H1 (cell line): ENCODE data around the gene GOLGA6B. TPM values are rescaled to one million over a fixed set of nuclear protein-coding genes. Genes with fewer than 3 reads are reported as not detected.
A peak's percentile ranks its signal among the peaks of the same experiment; 100 is the strongest.
"Not testable (repeated sequence)": the region's sequence is repeated elsewhere in the genome, so short reads cannot be mapped to it uniquely, and the experiment has no call there.

Experiments used
- CTCF ChIA-PET: fragments of 300-600 bp; sonication (Branson Sonifier 250); formaldehyde crosslinking; loops from one replicate; lab custom pipeline; 2021; ENCODE audit not compliant: partially characterized antibody; lab: Charles Lee
- POLR2A ChIA-PET: fragments of 300-600 bp; sonication (Branson Sonifier 250); formaldehyde crosslinking; loops from one replicate; lab custom pipeline; 2021; ENCODE audit warnings: inconsistent platforms; ENCODE audit not compliant: partially characterized antibody; lab: Charles Lee
- DNase-seq, 2 experiments: peaks; one replicate each; pipeline versions ENCODE4 v3.0.0 to v3.0.0-alpha.2; 2010 to 2022; ENCODE audit warnings: low spot score in 2 of 2, low read depth in 1 of 2, mixed read lengths in 1 of 2
- FAIRE-seq: peaks from 2 replicates; lab custom pipeline; 2011; peaks lifted over from hg19 to GRCh38; lab: Jason Lieb, UNC
- H2AFZ ChIP-seq: 2 replicates; pipeline ENCODE4 v1.8.1; 2012; ENCODE audit warnings: low read length, inconsistent platforms
- H2AK5ac ChIP-seq: 2 replicates; pipeline ENCODE4 v1.6.1; 2013; ENCODE audit warnings: low read depth, low read length
- H2BK120ac ChIP-seq: replicated peaks from 2 replicates; pipeline ENCODE3; 2013; ENCODE audit warnings: low read depth, low read length, inconsistent platforms
- H2BK12ac ChIP-seq: 2 replicates; pipeline ENCODE4 v1.6.1; 2013; ENCODE audit warnings: low read depth, low read length
- H2BK15ac ChIP-seq: 2 replicates; pipeline ENCODE4 v1.6.1; 2013; ENCODE audit warnings: low read length
- H2BK20ac ChIP-seq: 2 replicates; pipeline ENCODE4 v1.6.1; 2013; ENCODE audit warnings: low read length
- H2BK5ac ChIP-seq: 2 replicates; pipeline ENCODE4 v1.6.1; 2013; ENCODE audit warnings: low read depth, low read length
- H3K14ac ChIP-seq: 2 replicates; pipeline ENCODE4 v1.6.1; 2013; ENCODE audit warnings: inconsistent platforms; ENCODE audit not compliant: insufficient read length
- H3K18ac ChIP-seq: 2 replicates; pipeline ENCODE4 v1.6.1; 2013; ENCODE audit warnings: low read length; ENCODE audit errors: extremely low read depth
- H3K23ac ChIP-seq: 2 replicates; pipeline ENCODE4 v1.6.1; 2013; ENCODE audit warnings: inconsistent platforms; ENCODE audit not compliant: insufficient read length
- H3K23me2 ChIP-seq: 2 replicates; pipeline ENCODE4 v1.6.1; 2013; ENCODE audit warnings: low read depth, low read length
- H3K27ac ChIP-seq: 2 replicates; pipeline ENCODE4 v1.6.1; 2011; ENCODE audit warnings: low read depth, low read length, inconsistent platforms
- H3K27me3 ChIP-seq, 4 experiments: replicated peaks in 1 of 4; 1 replicate in 1 of 4; 2 replicates in 3 of 4; pipeline versions ENCODE4 v1.6.1 to v1.8.1; 2011 to 2013; ENCODE audit warnings: low read length in 3 of 4, mild to moderate bottlenecking in 3 of 4, inconsistent platforms in 2 of 4, mixed read lengths in 2 of 4, moderate library complexity in 1 of 4; ENCODE audit not compliant: control insufficient read depth in 3 of 4, insufficient read depth in 3 of 4; ENCODE audit errors: extremely low read depth in 1 of 4
- H3K36me3 ChIP-seq, 4 experiments: 2 replicates each; pipeline versions ENCODE4 v1.6.1 to v1.8.1; 2011 to 2013; ENCODE audit warnings: mild to moderate bottlenecking in 4 of 4, low read length in 3 of 4, moderate library complexity in 2 of 4, control low read depth in 1 of 4, inconsistent platforms in 1 of 4; ENCODE audit not compliant: insufficient read depth in 4 of 4, control insufficient read depth in 2 of 4
- H3K4ac ChIP-seq: replicated peaks from 2 replicates; pipeline ENCODE3; 2013; ENCODE audit warnings: low read length, low read depth, mixed read lengths, inconsistent platforms; ENCODE audit not compliant: insufficient read length
- H3K4me1 ChIP-seq, 4 experiments: replicated peaks in 1 of 4; 1 replicate in 1 of 4; 2 replicates in 3 of 4; pipeline versions ENCODE4 v1.6.1 to v1.8.1; 2011 to 2013; ENCODE audit warnings: low read length in 3 of 4, inconsistent platforms in 2 of 4, mixed read lengths in 1 of 4; ENCODE audit not compliant: insufficient read depth in 4 of 4, control insufficient read depth in 3 of 4
- H3K4me2 ChIP-seq, 2 experiments: 2 replicates each; pipeline versions ENCODE4 v1.6.1 to v1.8.1; 2011 to 2013; ENCODE audit warnings: low read depth in 2 of 2, low read length in 2 of 2, control low read depth in 1 of 2, inconsistent platforms in 1 of 2, mild to moderate bottlenecking in 1 of 2; ENCODE audit not compliant: insufficient read depth in 1 of 2
- H3K4me3 ChIP-seq, 4 experiments: fragments of 200-600, 300-600 bp in 1 of 4; sonication (generic), shearing (Covaris generic), sonication (Bioruptor Twin) in 1 of 4; 2 replicates each; pipeline versions ENCODE4 v1.5.1 to v1.8.1; 2011 to 2016; ENCODE audit warnings: low read length in 4 of 4, low read depth in 3 of 4, control low read depth in 2 of 4, inconsistent platforms in 2 of 4, mild to moderate bottlenecking in 2 of 4, mixed read lengths in 1 of 4, moderate library complexity in 1 of 4; ENCODE audit not compliant: insufficient read depth in 2 of 4; ENCODE audit errors: extremely low read depth in 1 of 4
- H3K56ac ChIP-seq: replicated peaks from 2 replicates; pipeline ENCODE3; 2013; ENCODE audit warnings: low read depth, mild to moderate bottlenecking, mixed read lengths, low read length, inconsistent platforms; ENCODE audit not compliant: insufficient read length
- H3K79me1 ChIP-seq: 2 replicates; pipeline ENCODE4 v1.6.1; 2013; ENCODE audit warnings: low read depth, low read length, control low read depth
- H3K79me2 ChIP-seq, 2 experiments: 2 replicates each; pipeline versions ENCODE4 v1.6.1 to v1.8.1; 2012 to 2013; ENCODE audit warnings: low read length in 2 of 2, mild to moderate bottlenecking in 2 of 2, inconsistent platforms in 1 of 2; ENCODE audit not compliant: insufficient read depth in 2 of 2, control insufficient read depth in 1 of 2
- H3K9ac ChIP-seq, 4 experiments: replicated peaks in 1 of 4; 1 replicate in 1 of 4; 2 replicates in 3 of 4; pipeline versions ENCODE4 v1.6.1 to v1.8.1; 2011 to 2013; ENCODE audit warnings: low read depth in 3 of 4, low read length in 3 of 4, control low read depth in 2 of 4, mild to moderate bottlenecking in 2 of 4, moderate library complexity in 2 of 4, inconsistent platforms in 1 of 4; ENCODE audit errors: extremely low read depth in 1 of 4
- H3K9me3 ChIP-seq, 2 experiments: 2 replicates each; pipeline versions ENCODE4 v1.6.1 to v1.8.1; 2012 to 2013; ENCODE audit warnings: mild to moderate bottlenecking in 2 of 2, moderate library complexity in 2 of 2, control low read depth in 1 of 2, inconsistent platforms in 1 of 2, low read depth in 1 of 2, low read length in 1 of 2, mixed read lengths in 1 of 2; ENCODE audit not compliant: insufficient read depth in 2 of 2
- H4K20me1 ChIP-seq, 2 experiments: replicated peaks in 1 of 2; 2 replicates each; pipeline versions ENCODE3 to v1.8.1; 2011 to 2013; ENCODE audit warnings: inconsistent platforms in 2 of 2, low read length in 2 of 2, mild to moderate bottlenecking in 1 of 2; ENCODE audit not compliant: insufficient read depth in 2 of 2, control insufficient read depth in 1 of 2
- H4K5ac ChIP-seq: 2 replicates; pipeline ENCODE4 v1.6.1; 2013; ENCODE audit warnings: low read length, low read depth, mixed read lengths, inconsistent platforms; ENCODE audit not compliant: insufficient read length
- H4K8ac ChIP-seq: 2 replicates; pipeline ENCODE4 v1.8.0; 2013; ENCODE audit warnings: mild to moderate bottlenecking, moderate library complexity, low read length, inconsistent platforms; ENCODE audit not compliant: insufficient read depth; ENCODE audit errors: extremely low read depth
- H4K91ac ChIP-seq: replicated peaks from 2 replicates; pipeline ENCODE3; 2013; ENCODE audit warnings: low read length, mixed read lengths, inconsistent platforms; ENCODE audit not compliant: insufficient read length
- USF2 ChIP-seq: IDR thresholded peaks from 2 replicates; pipeline ENCODE4 v1.6.1; 2011; ENCODE audit warnings: low read length, improper control_type of control experiment
- WGBS, 2 experiments: shearing (Covaris generic) in 1 of 2; methylation state at CpG; one replicate each; pipeline versions ENCODE4 v1.1.6 to v1.1.7; 2013 to 2015; ENCODE audit warnings: low lambda C conversion rate in 2 of 2, mixed read lengths in 2 of 2, inconsistent platforms in 1 of 2, low coverage in 1 of 2, missing lambda C conversion rate in 1 of 2; ENCODE audit not compliant: insufficient replicate concordance in 2 of 2, insufficient coverage in 1 of 2, insufficient read length in 1 of 2; ENCODE audit errors: extremely low coverage in 1 of 2, missing lambda C conversion rate in 1 of 2; 5-methylcytosine and 5-hydroxymethylcytosine counted together
- polyA plus RNA-seq, 7 experiments: library from polyadenylated mRNA; depleted of rRNA in 3 of 7; stranded (reverse) in 5 of 7; unstranded in 2 of 7; fragments of >200 nt in 5 of 7; fragments of 200-250 nt in 2 of 7; gene quantifications; 1 replicate in 5 of 7; 2 replicates in 1 of 7; 4 replicates in 1 of 7; pipeline versions ENCODE4 v1.2.1 to v1.2.3, GENCODE V29; 2011 to 2013; ENCODE audit warnings: missing spikeins in 2 of 7, mixed read lengths in 2 of 7
- total RNA-seq: library from RNA; stranded (reverse); fragmentation: NEBNext Ultra II Directional; extraction: Animal tissue kit (Norgen Biotek cat#: 25700); gene quantifications from 2 replicates; pipeline ENCODE4 v1.2.1, GENCODE V29; 2021

GOLGA6B gene
- total and polyA plus RNA-seq, 2 of the 8 experiments (the other 6 are each of a cell fraction or from before 2014, with no cell fraction given), result 0.09 TPM; not detected in 1

- not testable (repeated sequence) for H3K79me1 ChIP-seq, H4K20me1 ChIP-seq
- DNase-seq, result peak in 1 of 2 experiments; percentile 76
- peak; percentile 46 for TF ChIP-seq USF2
- TF ChIP-seq, all 59 proteins: peak for 1; not testable (repeated sequence) for 58
- H3K27me3 ChIP-seq, H3K27ac ChIP-seq, H3K36me3 ChIP-seq, H2BK5ac ChIP-seq, H3K56ac ChIP-seq, H3K4me1 ChIP-seq, H2AK5ac ChIP-seq, H2BK20ac ChIP-seq, H2BK12ac ChIP-seq, H3K23ac ChIP-seq, H4K5ac ChIP-seq, H4K91ac ChIP-seq, H3K9me3 ChIP-seq, H2BK120ac ChIP-seq, H3K79me2 ChIP-seq, FAIRE-seq, H2AFZ ChIP-seq, H2BK15ac ChIP-seq, H3K14ac ChIP-seq, H4K8ac ChIP-seq, CTCF ChIA-PET, H3K18ac ChIP-seq, H3K23me2 ChIP-seq, H3K4ac ChIP-seq, POLR2A ChIA-PET: not testable (repeated sequence)
- WGBS, 2 experiments, result 6% methylated on average over 7 of the region's 43 CpGs; no CpG with 5 or more reads in 1 of the 2 experiments
- peak overlapping the region in 2 of 4 experiments; percentile 42 to 51; a peak in 4 of 8 replicates for H3K4me3 ChIP-seq
- peak overlapping the region in 1 of 4 experiments; percentile 43; a peak in 1 of 7 replicates for H3K9ac ChIP-seq
- H3K4me2 ChIP-seq, result peak overlapping the region in 1 of 2 experiments; percentile 53; a peak in 3 of 4 replicates
Measured at GRCh38 chr15:72636519-72637282, 17.8 kb upstream of the GOLGA6B start.
